HUDEP-2 (cell line): Measurements from ENCODE around the gene RGR.
"Not testable (repeated sequence)": the region's sequence is repeated elsewhere in the genome, so short reads cannot be mapped to it uniquely, and the experiment has no call there.

Experiments
- DNase-seq, 76 experiments: peaks; one replicate each; lab custom pipeline; 2025; ENCODE audit not compliant: unreplicated experiment in 76 of 76; lab: John Stamatoyannopoulos, UW

The RGR gene

GRCh38 chr10:84256510-84257342 lies 11.9 kb downstream of the RGR start:
- DNase-seq: peak in 44 of 76 experiments; percentile 1 to 51 (median 20)

GRCh38 chr10:84257343-84258020 lies 12.6 kb downstream of the RGR start:
- DNase-seq: no peak

- no peak for DNase-seq
Observed at GRCh38 chr10:84258034-84258695, 13.3 kb downstream of the RGR start.

DNA sequence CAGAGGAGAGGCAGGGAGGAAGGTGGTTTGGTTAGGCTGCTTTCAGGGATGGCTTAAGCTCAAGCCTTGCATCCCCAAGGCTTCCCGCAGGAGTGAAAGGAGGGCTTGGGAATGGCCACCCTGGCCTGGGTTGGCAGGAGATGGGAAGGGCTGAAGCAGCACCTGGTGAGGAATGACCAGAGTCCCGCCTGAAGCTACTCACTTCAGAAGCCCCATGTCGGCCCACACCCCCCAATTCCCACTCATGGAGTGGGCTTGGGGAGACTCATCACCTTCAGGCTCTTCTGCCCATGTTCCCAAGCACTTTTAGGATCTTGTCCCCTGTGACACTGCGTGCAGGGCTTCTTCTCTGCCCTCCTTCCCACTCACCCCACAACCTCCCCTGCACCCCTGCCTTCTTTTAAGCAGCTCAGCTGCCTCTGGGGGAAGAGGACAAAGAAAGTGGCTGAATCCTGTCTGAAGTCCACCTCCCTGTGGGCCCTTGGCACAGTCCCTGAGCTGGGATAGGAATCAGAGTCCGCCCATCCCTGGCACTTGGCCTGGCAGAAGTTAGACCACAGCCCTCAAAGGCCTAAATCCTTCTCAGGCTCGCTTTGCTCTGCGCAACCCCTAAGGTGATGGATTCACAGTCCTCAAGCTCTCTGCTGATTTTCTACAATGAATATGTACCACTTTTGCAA lies 16.5 kb downstream of the RGR start:
- no peak for DNase-seq

- no peak for DNase-seq
Observed at GRCh38 chr10:84262190-84262956, 17.5 kb downstream of the RGR start.

- no peak for DNase-seq
Observed at GRCh38 chr10:84263716-84264115, 18.9 kb downstream of the RGR start.

- peak in 37 of 76 experiments; percentile 1 to 50 (median 18) for DNase-seq
Observed at GRCh38 chr10:84264611-84265141, 19.8 kb downstream of the RGR start.

DNA sequence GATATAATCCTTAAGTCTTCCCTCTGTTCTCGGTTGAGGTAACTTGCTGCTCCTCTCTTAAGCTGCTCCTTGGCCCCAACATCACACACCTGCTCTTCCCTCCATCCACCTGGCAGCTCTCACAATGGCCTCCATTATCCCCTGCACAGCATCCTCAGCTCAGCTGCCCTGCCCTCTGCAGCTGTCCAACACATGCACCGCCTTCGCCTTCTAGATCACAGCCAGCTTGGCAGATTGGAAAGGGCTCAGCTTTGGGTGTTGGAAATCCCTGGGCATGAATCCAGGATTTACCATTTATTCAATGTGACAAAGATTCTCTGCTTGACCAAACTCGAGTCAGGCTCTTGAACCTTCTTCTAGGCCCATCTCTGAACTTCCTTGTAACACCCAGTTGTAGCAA lies 20.6 kb downstream of the RGR start:
- no peak for DNase-seq

DNA sequence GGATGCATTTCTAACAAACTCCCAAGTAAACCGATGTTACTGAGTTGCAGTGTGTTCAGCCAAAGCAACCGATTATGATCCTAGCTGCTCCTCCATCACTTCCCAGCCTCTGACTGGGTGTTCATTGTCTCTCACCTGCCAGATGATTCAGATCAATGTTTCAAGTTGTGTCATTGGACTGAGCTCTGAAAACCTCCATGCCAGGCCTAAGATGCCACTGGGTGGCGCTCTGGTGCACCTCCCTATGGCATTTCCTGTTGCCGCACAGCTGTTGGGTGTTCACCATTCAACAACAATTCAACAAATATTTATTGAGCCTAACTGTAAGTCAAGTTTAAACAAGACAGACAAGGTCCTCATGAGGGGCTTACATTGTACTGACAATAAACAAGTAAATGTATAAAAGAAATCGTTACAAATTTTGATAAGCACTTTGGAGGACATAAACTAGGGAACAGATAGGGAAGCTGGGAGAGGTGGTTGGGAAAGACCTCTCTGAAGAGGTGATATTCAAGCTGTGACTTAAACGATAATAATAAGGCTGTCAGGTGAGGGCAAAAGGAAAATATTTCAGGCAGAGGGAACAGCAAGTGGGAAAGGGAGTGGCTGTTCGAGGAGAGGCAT lies 22.8 kb downstream of the RGR start:
- DNase-seq: peak in 30 of 76 experiments; percentile 1 to 57 (median 8)

- DNase-seq: no peak
Observed at GRCh38 chr10:84269162-84269561, 24.3 kb downstream of the RGR start.

DNA sequence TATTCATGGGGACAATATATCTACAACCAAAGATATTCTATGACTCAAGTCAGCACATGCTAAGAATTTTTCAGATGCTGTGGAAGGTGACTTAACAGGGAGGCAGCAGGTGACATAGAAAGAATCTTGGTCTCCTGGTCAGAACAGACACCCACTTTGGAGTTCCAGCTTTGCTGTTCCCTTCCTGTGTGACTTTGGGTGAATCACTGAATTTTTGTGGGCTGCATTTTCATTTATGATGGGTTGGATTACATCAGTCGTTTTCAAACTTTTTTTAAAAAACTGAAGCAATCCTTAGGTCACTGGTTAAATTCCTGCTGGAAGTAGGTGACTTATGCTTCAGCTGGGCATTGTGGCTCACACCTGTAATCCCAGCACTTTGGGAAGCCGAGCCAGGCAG lies 24.9 kb downstream of the RGR start:
- DNase-seq: no peak

- no peak for DNase-seq
Observed at GRCh38 chr10:84270708-84271107, 25.9 kb downstream of the RGR start.

DNA sequence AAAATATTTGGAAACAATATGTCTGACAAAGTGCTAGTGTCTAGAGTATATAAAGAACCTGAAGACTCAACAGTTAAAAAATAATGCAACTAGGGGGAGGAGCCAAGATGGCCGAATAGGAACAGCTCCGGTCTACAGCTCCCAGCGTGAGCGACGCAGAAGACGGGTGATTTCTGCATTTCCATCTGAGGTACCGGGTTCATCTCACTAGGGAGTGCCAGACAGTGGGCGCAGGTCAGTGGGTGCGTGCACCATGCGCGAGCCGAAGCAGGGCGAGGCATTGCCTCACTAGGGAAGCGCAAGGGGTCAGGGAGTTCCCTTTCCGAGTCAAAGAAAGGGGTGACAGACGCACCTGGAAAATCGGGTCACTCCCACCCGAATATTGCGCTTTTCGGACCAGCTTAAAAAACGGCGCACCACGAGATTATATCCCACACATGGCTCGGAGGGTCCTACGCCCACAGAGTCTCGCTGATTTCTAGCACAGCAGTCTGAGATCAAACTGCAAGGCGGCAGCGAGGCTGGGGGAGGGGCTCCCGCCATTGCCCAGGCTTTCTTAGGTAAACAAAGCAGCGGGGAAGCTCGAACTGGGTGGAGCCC lies 35.1 kb downstream of the RGR start:
- DNase-seq: not testable (repeated sequence)

DNA sequence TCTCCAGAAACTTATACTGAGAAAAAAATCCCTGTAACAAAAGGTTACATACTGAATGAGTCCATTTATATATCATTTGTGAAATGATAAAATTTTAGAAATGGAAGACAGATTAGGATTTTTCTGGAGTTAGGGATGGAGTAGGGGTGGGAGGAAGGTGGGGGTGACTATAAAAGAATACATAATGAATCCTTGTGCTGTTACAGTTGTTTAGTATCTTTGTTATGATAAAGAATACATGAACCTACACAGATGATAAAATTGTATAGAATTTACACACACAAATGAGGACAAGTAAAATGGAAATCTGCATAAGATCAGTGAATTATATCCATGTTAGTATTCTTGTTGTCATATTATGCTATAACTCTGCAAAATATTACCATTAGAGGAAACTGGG lies 41.8 kb downstream of the RGR start:
- DNase-seq: no peak

DNA sequence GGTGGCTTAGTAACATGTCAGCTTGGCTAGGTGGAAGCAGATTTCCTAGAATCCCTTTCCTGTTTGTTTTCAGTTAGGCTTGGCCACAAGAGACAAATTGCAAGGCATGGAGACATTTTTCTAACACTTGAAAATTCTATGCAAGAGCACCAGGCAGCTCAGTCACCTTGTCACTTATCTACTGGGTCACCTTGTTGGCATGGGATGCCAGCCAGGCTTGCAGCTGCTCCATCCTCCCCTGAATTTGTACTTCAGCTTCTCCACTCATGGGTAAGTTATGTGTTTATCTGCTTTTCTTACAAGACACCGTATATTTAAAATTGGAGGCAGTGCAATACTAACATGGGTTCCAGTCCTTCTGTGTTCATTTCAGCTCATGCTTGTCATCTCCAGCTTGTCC lies 43.3 kb downstream of the RGR start:
- no peak for DNase-seq

GRCh38 chr10:84289521-84290200 lies 44.8 kb downstream of the RGR start:
- DNase-seq: no peak

GRCh38 chr10:84290235-84290634 lies 45.4 kb downstream of the RGR start:
- no peak for DNase-seq

DNA sequence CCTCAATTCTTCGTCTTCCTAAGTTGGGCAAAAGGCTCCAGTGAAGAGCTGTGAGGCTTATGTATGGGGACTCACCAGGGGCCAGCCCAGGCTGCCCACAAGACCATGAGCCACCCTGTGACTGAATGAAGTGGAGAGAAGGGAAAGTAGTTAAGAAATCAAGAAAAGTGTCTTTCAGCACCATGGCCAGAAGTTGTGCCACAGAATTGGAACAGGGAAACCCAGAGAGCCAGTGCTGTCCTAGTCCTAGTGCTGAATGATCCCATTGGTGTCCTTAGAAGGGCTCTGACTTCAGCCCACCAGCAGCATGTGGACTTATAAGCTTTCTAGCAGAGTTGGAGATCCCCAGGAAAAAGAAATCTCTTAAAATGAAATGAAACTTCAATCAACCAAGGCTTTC lies 46.5 kb downstream of the RGR start:
- DNase-seq: peak in 1 of 76 experiments; percentile 4

- no peak for DNase-seq
Observed at GRCh38 chr10:84292502-84292901, 47.6 kb downstream of the RGR start.
